GM12872 (cell line): ENCODE data around the gene CERK.

Experiments
- CTCF ChIP-seq: IDR thresholded peaks from 3 replicates; pipeline ENCODE4 v1.5.1; 2011; ENCODE audit warnings: low read depth, mild to moderate bottlenecking, low read length, moderate library complexity; ENCODE audit not compliant: insufficient read depth

The CERK gene

GRCh38 chr22:46726066-46726985 lies 11.7 kb downstream of the CERK start:
- TF ChIP-seq CTCF: no peak

- TF ChIP-seq CTCF: no peak
Observed at GRCh38 chr22:46725096-46725495, 13.0 kb downstream of the CERK start.

GRCh38 chr22:46723882-46724281 lies 14.2 kb downstream of the CERK start:
- no peak for TF ChIP-seq CTCF

GRCh38 chr22:46721501-46722085 lies 16.5 kb downstream of the CERK start:
- TF ChIP-seq CTCF: no peak

- no peak for TF ChIP-seq CTCF
Observed at GRCh38 chr22:46719921-46720320, 18.1 kb downstream of the CERK start.

GRCh38 chr22:46714550-46714949 lies 23.5 kb downstream of the CERK start:
- TF ChIP-seq CTCF: no peak

- no peak for TF ChIP-seq CTCF
Observed at GRCh38 chr22:46712288-46712687, 25.8 kb downstream of the CERK start.
